Measurements from ENCODE around the gene SAPCD2. TPM values are rescaled to one million over a fixed set of nuclear protein-coding genes. Genes with fewer than 3 reads are reported as not detected.

The SAPCD2 gene
- total RNA-seq, 4 donors from 2014 or later: 0.15 to 5.9 (median 1.0) TPM; not detected in 1

- no peak for DNase-seq
- Histone ChIP-seq H3K9me3 (no peaks in the 10 kb centered on the region), H3K27me3 (peaks cover 0 to 13% of the 10 kb centered on the region in 2 donors), H3K27ac (peak overlapping the region; percentile 33 to 57), H3K36me3 (no peaks in the 10 kb centered on the region), H3K4me1 (peaks cover 0 to 5% of the 10 kb centered on the region in 2 donors), H3K4me3 (peak overlapping the region; percentile 41 to 42)
- no peak for TF ChIP-seq CTCF (IDR thresholded peaks at IDR 0.05)
- no peak for TF ChIP-seq POLR2A (IDR thresholded peaks at IDR 0.05)
- intact Hi-C loops (cut with DNase I; ENCODE audit: low total_unique reads): no loop called here
These were observed 24.9 kb downstream of the SAPCD2 start for GRCh38 chr9:137045294-137046087.

- peak overlapping the region; percentile 41 to 42 for H3K4me3 ChIP-seq
- peak in 1 of 2 donors; percentile 52 for DNase-seq
- intact Hi-C loops (cut with DNase I; ENCODE audit: low total_unique reads): no loop called here
- H3K4me1 ChIP-seq: peaks cover 0 to 5% of the 10 kb centered on the region in 2 donors
- TF ChIP-seq POLR2A (IDR thresholded peaks at IDR 0.05): peak in 1 of 2 donors; percentile 15
- no peak for TF ChIP-seq CTCF (IDR thresholded peaks at IDR 0.05)
- no peaks in the 10 kb centered on the region for H3K9me3 ChIP-seq
- H3K27me3 ChIP-seq: peaks cover 0 to 12% of the 10 kb centered on the region in 2 donors
- no peaks in the 10 kb centered on the region for H3K36me3 ChIP-seq
- peak overlapping the region; percentile 36 to 50 for H3K27ac ChIP-seq
These were observed 25.7 kb downstream of the SAPCD2 start for GRCh38 chr9:137044502-137045177.

GRCh38 chr9:137044037-137044436 lies 26.3 kb downstream of the SAPCD2 start:
- peaks cover 0 to 6% of the 10 kb centered on the region in 2 donors for H3K27me3 ChIP-seq
- H3K4me1 ChIP-seq: peaks cover 0 to 5% of the 10 kb centered on the region in 2 donors
- H3K36me3 ChIP-seq: no peaks in the 10 kb centered on the region
- no peak for DNase-seq
- no peak overlapping the region for H3K4me3 ChIP-seq
- no peak for TF ChIP-seq POLR2A (IDR thresholded peaks at IDR 0.05)
- TF ChIP-seq CTCF (IDR thresholded peaks at IDR 0.05): no peak
- H3K27ac ChIP-seq: peak overlapping the region; percentile 36 to 50
- intact Hi-C loops (cut with DNase I; ENCODE audit: low total_unique reads): no loop called here
- no peaks in the 10 kb centered on the region for H3K9me3 ChIP-seq

GRCh38 chr9:137042751-137043727 lies 27.3 kb downstream of the SAPCD2 start:
- Histone ChIP-seq H3K4me1 (peaks cover 0 to 5% of the 10 kb centered on the region in 2 donors), H3K27me3 (no peaks in the 10 kb centered on the region), H3K4me3 (no peak overlapping the region), H3K27ac (peak overlapping the region; percentile 36 to 50), H3K36me3 (no peaks in the 10 kb centered on the region), H3K9me3 (no peaks in the 10 kb centered on the region)
- TF ChIP-seq POLR2A (IDR thresholded peaks at IDR 0.05) (peak in 1 of 2 donors; percentile 13), CTCF (IDR thresholded peaks at IDR 0.05) (no peak)
- DNase-seq: peak in 1 of 2 donors; percentile 68
- intact Hi-C loops (cut with DNase I; ENCODE audit: low total_unique reads): no loop called here

Data from uterus (tissue), 4 donors.